GM20000 (cell line): ENCODE data around the gene GPATCH2L.

ENCODE experiments used
- DNase-seq: peaks from one replicate; pipeline ENCODE4 v3.0.0; 2012; ENCODE audit warnings: low spot score
- CTCF ChIP-seq: IDR thresholded peaks from 2 replicates; pipeline ENCODE4 v1.5.1; 2012; ENCODE audit warnings: mild to moderate bottlenecking, control low read depth; ENCODE audit errors: extremely low read depth, missing control alignments

The GPATCH2L gene

GRCh38 chr14:76245097-76245496, 93.4 kb downstream of the GPATCH2L start:
- no peak for DNase-seq
- TF ChIP-seq CTCF = no peak

GRCh38 chr14:76250302-76250701, 98.6 kb downstream of the GPATCH2L start:
- no peak for DNase-seq
- no peak for TF ChIP-seq CTCF

GRCh38 chr14:76252471-76252870, 100.7 kb downstream of the GPATCH2L start:
- no peak for DNase-seq
- no peak for TF ChIP-seq CTCF

- no peak for TF ChIP-seq CTCF
Observed at GRCh38 chr14:76253111-76253510, 101.4 kb downstream of the GPATCH2L start.

GRCh38 chr14:76256545-76256944, 104.8 kb downstream of the GPATCH2L start:
- no peak for TF ChIP-seq CTCF

More at GRCh38 chr14:76253111-76253510, 101.4 kb downstream of the GPATCH2L start:
- no peak for DNase-seq

GRCh38 chr14:76257111-76257803, 105.5 kb downstream of the GPATCH2L start:
- TF ChIP-seq CTCF = no peak
- no peak for DNase-seq

More at GRCh38 chr14:76256545-76256944, 104.8 kb downstream of the GPATCH2L start:
- no peak for DNase-seq

- no peak for TF ChIP-seq CTCF
- no peak for DNase-seq
Observed at GRCh38 chr14:76257842-76258397, 106.2 kb downstream of the GPATCH2L start.
